ENCODE data around the gene IER2.
A peak's percentile ranks its signal among the peaks of the same experiment; 100 is the strongest.

Gene IER2, protein sequence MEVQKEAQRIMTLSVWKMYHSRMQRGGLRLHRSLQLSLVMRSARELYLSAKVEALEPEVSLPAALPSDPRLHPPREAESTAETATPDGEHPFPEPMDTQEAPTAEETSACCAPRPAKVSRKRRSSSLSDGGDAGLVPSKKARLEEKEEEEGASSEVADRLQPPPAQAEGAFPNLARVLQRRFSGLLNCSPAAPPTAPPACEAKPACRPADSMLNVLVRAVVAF

DNA sequence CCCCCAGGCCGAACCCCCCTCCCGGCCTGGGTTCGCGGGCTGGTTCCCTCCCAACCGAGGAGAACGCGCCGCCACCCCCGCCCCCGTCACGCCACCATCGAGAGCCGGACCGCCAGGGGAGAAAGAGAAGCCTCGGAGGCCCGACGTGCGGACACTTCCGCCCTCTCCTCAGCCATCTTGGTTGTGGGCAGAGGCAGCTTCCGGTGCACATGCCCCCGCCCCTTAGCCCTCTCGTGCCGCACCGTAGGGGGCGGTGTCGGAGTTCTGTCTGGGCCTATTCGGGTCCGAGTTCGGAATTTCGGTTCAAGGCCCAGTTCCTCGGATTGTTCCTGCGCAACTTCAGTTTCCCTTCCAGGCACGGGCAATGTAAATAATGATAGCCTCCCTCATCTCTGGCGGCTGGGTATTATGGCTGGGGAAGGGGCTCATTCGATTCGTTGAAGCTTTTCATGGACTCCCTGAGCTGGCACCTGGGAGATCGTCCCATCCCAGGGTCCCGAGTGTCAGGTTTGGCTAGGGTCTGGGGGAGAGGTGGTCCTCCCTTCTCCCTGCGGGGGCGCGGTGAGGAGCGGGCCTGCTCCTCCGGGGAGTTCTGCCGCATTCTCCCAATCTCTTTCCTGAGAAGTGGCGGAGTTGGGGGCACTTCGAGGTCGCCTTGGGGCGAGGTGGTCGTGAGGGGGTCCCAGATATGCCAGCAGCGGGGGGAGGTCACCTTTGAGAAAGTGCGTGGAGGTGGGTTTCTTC is at the start of gene IER2, which contains the start of gene STX10:
Gene IER2 (plus strand): TSS at position 225 of the 744 bp plus-strand sequence. CDS start 2,776 bp downstream, outside the sequence.
Gene STX10 (minus strand): TSS at position 189 of the 744 bp plus-strand sequence. CDS start 202 bp downstream, outside the sequence.
- DNase-seq: peak; percentile 80 to 89 (median 84)

DNA sequence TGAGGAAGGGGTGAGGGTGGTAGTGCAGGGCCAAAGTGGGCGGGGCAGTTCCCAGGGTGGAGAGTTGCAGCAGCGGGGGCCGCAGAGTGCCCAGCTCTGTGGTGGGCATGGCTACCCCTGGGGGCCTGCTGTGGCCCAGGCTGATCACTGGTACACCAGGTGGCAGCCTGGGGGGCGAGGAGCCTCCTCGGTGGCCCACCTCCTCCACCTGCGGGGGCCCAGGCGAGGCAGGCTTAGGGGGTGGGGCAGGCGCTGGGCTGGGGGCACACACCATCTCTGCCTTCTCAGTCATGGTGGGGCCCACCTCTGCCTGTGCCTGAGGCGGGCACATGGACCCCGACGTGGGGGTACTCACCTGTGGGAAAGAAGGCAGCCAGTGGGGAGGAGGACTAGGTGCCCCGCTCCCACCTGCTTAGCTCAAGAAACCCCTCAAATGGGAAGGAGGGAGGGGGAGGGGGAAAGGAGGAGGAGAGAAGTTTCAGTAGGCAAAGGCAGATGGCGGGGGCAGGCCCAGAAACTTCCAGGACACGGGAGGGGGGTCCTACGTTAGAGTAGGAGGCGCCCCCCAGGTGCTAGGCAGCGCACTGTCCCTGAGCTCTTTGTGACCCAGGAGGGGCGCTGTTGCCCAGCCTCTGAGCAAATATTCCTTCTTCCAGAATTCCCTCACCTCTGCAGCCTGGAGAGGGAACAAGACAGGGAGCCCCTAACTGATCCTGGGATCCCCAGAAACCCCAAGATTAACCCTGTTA is 49.2 kb upstream of the IER2 start:
- DNase-seq: no peak

DNA sequence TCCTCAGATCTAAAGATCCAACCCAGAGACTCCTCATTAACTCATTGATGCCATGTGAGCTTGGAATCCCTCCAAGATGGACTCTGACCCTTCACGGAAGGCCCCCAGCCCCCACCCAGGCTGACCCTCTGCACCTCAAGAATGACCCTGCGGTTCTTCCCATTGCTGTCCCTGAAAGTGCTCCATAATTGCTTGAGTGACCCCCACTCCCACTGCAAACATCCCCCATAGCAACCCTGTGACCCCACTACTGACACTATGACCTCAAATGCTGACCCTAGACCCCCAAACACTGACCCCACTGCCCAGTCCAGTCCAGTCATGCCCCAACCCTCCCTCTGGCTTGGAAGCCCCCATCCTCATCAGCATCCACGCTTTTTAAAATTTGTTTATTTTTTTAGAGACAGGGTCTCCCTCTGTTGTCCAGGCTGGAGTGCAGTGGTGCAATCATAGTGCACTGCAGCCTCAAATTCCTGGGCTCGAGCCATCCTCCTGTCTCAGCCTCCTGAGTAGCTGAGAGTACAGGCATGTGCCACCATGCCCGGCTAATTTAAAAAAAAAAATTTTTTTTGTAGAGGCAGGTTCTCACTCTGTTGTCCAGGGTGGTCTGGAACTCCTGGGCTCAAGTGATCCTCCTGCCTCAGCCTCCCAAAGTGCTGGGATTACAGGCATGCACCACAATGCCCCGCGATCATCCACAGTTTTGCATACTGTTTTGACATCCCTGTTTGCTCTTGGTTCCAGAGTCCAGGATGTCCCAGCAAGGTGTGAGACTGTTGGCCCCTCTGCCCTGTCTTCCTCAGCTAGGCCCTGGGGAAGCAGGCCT is 48.4 kb upstream of the IER2 start:
- DNase-seq: no peak

DNA sequence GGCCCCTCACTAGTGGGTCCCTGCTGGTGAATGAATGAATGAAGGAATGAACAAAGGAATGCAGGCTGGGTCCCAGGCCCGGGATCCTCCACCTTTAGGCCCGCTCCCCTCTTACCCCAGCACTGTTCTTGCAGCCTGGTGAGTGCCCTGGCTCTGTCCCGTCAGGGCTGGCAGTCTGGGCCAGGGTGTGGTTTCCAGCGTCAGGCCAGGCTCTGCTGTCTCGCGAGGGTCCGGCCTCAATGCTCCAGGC is 47.9 kb upstream of the IER2 start:
- DNase-seq: no peak

DNA sequence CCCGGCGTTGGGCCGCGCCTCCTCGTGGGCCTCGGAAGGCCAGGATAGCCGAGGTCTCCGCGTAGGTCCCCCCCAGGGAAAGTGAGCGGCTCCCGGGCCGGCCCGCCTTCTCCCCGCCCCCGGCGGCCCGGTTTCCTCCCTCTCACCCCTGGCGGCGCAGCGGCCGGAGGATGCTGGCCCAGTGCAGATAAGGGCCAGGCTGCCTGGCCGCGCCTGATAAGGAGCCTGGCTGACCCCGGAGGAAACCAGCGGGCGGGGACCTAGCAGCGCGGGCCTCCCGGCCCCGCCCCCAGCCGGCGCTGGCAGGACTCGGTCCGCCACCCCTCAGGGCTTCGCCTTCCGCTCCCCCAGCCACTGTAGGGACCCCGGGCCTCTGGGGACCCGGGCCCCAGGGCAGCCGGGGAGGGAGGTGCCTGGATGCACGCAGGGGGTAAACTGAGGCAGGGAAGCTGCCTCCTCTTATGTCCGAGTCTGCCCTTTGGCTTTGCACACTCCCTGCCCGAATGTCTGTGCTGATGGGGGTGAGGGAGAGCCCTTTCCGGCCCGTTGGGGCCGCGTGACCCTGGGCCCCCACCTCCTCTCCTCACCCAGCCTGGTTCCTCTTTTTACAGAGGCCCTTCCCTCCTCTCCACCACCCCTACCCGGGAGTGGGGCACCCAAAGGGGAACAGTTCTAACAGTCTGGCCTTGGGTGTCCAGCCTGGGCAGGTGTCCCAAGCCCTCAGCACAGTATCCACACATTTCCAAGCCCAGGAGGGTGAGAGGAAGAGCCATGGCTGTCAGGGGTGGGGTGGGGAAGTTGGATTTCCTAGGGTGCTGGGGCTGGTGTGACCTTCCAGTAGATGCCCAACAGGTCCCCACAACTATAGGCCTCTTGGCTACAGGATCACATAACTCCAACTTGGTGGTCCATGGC is 47.3 kb upstream of the IER2 start, which contains the start of gene LYL1:
Gene LYL1 (minus strand): TSS at position 193 of the 915 bp plus-strand sequence. CDS start 1,687 bp downstream, outside the sequence.
- DNase-seq: no peak

DNA sequence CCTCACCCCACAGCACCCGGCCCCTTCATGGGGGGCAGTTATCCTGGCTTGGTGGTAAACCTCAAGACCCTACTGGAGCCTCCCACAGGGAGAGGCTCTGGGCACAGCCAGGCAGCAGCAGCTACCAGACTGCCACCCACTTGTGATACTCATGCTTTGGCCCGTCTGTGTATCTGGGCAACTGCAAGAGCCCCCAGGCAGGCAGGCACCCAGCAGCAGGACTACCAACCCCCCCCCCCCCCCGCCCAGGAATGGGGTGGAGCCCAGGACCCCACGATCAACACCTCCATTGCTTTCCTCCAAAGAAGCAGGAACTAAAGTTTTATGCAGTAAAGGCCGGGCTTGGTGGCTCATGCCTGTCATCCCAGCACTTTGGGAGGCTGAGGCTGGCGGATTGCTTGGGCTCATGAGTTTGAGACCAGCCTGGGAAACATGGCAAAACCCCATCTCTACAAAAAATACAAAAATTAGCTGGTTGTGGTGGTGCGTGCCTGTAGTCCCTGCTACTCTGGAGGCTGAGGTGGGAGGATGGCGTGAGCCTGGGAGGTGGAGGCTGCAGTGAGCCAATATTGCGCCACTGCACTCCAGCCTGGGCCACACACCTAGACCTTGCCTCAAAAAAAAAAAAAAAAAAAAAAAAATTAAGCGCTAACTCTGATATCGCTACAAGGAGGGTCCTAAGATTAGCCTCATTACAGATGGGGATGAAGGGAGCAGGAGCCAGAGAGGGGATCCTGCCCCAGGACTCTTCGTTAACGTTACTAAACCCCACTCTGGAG is 46.4 kb upstream of the IER2 start:
- no peak for DNase-seq

DNA sequence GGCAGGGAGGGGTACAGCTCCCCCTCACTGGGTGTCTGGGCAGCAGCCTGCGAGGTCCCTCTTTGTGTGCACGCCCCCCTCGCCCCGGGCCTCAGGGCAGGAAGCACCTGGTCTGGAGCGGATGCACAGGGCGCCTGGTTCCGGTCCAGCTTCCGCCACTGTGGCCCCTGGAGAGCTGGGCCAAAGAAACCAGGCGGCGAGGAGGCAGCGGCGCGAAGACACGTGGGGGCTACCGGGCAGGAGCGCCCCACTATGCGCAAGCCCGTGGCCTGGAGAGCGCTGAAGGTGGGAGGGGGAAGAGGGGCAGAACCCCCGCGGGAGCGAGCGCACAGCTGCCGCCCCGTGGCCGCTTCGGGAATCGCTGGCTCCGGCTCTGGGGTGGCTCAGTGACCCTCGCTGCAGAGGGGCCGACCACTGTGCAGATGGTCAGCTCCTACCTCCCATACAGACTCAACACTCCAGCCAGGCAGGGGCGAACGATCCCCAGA is 45.8 kb upstream of the IER2 start:
- DNase-seq: peak; percentile 36 to 58 (median 44)

DNA sequence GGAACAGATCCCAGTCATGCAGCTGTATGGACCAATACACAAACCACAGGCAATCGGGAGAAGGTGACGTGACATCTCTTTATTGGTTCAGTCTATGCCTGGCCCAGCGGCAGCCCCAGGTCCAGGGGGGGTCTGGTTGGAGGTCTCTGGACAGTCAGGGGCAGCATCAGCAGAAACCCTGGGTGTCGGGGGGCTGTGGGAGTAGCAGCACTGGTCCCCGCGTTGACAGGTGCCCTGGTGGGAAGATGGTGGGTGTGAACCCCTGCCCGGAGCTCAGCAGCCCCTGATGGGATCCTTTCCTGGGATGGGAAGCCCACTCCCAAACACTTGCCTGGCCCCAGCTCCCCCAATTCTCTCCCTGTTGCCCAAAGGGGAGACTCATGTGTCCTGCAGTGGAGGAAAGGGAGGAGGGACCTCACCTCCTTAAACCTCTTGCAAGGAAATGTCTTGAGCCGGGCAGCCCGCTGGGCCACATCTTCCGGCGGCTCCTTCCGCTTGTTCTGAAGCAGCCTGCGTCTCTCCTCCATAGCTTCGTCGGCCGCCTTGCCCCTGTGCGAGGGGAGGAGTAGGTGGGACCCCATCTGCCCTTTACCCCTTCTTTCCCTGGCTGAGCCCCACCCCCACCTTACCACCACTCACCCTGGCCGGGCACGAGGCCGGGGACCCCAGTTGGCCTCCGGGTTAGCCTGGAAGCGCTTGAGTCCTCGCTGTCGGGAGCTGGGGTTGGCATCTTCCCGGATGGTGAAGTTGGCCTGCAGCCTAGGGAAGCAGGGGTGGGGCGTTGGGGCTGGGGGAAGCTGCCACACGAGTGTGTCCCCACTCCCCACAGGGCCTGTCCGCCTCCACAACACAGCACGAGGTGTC is 45.1 kb upstream of the IER2 start:
- no peak for DNase-seq

DNA sequence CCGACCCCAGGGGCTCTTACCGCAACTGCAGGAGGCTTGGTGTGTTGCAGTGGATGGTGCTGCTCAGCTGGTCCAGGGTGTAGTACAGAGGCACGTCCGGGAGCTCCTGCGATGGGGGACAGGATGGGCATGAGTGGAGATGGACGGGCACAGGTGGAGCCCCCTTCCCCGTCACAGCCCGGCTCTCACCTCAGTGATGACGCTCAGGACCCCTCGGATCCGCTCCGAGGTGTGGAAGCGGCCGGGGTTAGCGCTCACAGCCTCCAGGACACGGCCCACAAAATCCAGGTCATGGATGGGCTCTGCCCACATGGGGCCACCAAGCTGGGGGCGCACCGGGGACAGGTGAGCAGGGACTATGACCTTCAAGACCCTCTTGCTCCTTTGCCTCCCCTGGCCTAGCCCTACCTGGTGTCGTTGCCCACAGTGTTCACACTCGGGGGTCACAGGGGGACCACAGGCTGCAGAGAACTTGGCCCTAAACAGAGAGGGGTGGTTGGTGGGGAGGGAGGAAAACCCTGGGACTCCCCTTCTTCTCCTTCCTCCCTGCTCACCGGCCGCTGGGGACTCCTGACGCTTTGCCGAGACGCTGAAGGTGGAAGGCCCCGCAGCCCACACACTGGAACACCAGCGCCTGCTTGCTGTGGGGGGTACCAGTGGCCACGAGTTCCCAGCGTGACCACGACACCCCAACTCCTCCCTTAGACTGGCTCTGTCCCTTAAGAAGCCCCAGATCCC is 40.7 kb upstream of the IER2 start:
- no peak for DNase-seq

DNA sequence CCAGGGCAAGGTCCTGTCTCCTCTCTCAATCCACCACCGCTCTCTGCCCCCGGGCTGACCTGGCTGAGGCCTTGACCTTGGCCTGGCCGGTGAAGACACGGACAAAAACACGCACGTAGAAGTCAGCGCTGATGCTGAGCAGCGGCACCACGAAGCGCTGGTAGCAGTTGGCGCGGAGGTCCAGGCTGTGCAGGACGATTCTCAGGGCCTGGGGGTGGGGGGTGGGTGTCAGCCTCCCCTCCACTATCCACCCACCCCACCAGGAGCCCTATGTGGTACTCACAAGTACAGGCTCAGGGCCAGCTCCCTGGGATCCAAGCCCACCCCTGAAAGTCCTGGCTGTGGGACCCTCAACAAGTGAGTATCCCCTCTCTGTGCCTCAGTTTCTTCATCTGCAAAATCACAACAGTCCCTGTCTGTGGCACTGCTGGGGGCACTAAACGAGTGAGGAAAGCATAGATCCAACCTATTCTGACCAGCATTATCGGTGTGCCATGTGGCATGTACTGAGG is 40.1 kb upstream of the IER2 start:
- DNase-seq: no peak

DNA sequence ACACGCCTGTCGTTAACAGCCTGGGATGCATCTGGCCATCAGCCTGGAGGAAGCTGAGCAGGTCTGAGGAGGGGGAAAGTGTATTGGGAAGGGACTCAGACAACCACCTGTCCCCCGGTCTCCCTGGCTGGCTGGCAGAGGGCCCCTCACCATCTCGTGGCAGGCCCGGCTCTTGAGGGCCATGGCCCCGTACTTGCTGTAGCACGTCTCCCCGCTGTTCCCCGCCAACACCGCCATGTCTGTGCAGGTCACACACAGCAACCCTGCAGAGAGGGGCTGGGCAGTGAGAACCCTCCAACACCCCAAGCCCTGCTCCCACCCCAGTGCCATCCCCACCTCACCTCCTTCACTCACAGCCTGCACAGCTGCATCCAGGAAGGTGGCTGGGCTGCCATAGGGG is 37.7 kb upstream of the IER2 start:
- DNase-seq: no peak

DNA sequence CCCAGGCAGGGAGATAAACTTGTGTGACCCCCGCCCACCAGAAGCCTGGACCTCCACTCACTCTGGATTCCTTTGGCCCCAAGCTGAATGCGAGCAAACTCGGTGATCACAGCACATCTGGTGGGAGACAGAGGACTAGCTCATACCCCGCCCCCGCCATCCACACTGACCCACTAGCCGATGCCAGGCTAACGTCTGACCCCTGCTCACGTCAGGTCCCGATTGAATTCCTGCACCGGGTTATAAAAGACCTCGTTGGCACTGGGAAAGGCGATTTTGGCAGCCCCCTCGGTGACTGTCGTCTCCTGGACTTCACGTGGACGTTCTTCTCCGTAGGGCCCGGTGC is 34.3 kb upstream of the IER2 start:
- DNase-seq: no peak

DNA sequence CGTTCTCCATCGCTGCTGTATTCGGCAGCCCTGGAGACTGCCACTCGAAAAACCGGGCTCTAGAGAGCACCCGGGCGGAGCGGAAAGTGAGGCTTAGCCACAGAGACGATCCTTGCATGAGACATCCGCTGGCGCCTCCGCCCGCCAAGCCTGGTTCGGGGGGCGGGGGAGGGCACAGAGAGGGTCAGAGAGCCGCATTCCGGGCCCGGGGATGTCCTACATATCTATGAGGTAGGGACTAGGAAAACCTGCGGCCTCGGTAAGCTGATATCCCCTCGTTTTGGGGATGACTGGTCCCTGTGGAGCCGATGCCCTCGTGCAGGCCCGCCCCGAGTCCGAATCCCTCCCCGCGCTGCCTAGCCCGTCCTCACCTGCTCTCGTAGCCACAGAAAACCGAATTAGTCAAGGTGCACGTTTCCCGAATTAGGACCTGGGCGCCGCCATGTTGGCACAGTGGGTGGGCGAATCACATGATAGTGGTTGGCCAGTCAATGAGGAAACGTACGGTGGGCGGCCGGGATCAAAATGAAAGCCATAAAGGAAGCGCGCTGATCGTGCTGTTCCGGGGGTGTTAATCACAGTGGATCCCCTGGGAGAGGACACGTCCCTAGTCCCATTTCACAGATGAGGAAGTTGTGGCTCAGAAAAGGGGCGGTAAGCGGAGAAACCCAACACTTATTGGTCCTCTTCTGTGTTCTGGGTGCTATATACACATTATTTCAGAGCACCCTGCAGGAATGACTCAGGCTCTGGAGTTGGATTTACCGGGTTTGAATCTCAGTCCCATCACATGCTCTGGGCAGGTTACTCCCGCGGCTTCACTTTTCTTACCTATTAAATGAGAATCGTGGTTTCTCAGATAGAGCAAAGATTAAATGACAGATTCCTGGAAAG is 33.7 kb upstream of the IER2 start, which contains the start of gene TRMT1:
Gene TRMT1 (minus strand): TSS at position 459 of the 894 bp plus-strand sequence. CDS start 341 bp downstream, at position 118.
- DNase-seq: peak; percentile 76 to 90 (median 82)

DNA sequence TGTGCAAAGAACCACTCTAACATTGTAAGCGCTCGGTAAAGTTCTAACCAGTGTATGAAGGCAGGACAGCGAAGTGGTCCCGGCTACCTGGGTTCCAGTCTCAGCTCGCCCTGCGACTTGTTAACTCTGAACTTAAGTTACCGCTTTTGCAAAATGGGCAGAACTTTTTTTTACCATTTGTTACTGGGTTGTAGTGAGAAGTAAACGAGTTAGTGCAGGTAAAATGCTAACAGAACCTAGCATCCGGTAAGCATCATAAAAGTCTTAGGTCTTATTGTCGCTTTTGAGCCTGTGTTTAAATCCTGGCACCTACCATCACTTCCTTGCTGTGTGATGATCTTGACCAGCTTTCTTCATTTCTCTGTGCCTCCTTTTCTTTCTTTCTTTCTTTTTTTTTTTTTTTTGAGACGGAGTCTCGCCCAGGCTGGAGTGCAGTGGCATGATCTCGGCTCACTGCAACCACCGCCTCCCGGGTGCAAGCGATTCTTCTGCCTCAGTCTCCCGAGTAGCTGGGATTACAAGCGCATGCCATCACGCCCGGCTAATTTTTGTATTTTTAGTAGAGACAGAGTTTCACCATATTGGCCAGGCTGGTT is 32.9 kb upstream of the IER2 start:
- no peak for DNase-seq

DNA sequence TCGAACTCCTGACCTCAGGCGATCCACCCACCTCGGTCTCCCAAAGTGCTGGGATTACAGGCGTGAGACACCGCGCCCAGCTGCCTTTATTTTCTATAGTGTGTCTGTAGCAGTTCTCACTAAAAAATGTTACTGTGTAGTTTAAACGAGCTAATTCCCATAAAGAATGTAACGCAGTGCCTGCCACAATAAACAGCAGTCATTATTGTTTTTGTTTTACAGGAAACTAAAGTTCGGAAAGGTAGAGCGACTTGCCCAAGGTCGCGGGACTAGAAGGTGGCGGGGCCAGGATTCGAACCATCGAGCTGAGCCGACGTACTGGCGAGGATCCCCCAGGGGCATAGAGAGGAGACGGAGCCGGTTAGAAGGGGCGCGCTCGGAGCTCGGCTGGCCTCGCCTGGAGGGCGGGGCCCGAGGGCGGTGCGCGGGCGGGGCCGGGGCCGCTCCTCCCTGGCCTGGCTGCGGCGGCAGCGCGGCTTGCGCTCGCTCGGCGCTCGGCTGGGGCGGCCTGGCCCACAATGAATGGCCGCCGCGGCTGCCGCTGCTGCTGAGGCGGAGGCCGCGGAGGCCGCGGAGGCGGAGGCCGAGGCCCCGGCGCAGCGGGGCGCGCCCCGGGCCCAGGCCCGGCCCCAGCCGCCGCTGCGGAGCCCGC is 32.3 kb upstream of the IER2 start, which contains the start of gene NACC1:
Gene NACC1 (plus strand): TSS at position 493 of the 652 bp plus-strand sequence. CDS start 16,944 bp downstream, outside the sequence.
- DNase-seq: peak; percentile 74 to 87 (median 80)

DNA sequence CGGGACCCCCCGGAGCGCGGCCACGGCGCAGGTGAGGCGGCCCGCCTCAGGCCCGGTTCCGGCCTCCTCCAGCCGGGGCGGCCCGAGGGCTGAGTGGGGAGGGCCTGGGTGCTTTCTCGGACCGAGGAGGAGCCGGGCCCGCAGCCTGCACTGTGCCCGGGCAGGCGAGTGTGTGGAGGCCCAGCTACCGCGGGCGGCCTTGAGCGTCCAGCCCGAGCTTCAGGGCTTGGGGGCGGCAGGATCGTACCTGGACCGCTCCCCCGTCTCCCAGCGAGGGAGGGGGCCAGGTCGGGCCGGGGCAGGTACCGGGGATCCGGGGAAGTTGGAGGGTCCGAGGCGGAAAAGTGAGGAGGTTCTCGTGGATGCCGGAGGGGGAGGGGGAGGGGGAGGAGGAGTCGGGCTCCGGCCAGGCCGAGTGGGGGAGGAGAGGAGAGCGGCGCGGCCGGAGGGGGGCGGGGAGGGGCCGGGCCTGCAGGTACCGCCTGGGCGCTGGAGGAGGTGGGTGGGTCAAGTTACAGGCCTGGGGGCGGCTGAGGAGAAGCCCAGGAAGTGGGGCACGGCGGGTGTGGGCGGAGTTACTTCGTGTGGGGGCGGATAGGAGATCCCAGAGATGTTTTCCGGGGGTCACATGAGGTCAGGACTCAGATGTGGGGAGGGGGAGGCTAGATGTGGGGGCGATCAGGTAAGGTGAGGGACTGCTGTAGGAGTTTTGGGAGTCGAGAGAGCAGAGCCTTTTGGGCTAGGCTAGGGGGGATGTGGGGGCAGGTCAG is 31.6 kb upstream of the IER2 start:
- peak in 1 of 4 experiments; percentile 34 for DNase-seq
